ENCODE measurements around the gene IL1R2.

Gene IL1R2

GRCh38 chr2:102025583-102026267 lies 34.0 kb downstream of the IL1R2 start:
- Histone ChIP-seq H3K36me3 (no peaks in the 10 kb centered on the region), H3K4me3 (ENCODE audit: low read depth, low read length) (no peak overlapping the region), H3K27me3 (no peaks in the 10 kb centered on the region), H3K9me3 (no peaks in the 10 kb centered on the region), H3K4me1 (no peaks in the 10 kb centered on the region)
- no peak for TF ChIP-seq CTCF (IDR thresholded peaks at IDR 0.05; ENCODE audit: low read depth, low read length)
- DNase-seq: no peak

- Histone ChIP-seq H3K36me3 (no peaks in the 10 kb centered on the region), H3K9me3 (no peaks in the 10 kb centered on the region), H3K4me1 (no peaks in the 10 kb centered on the region), H3K27me3 (no peaks in the 10 kb centered on the region), H3K4me3 (ENCODE audit: low read depth, low read length) (no peak overlapping the region)
- TF ChIP-seq CTCF (IDR thresholded peaks at IDR 0.05; ENCODE audit: low read depth, low read length): no peak
- no peak for DNase-seq
Measured at GRCh38 chr2:102027036-102027980, 35.5 kb downstream of the IL1R2 start.

- Histone ChIP-seq H3K36me3 (no peaks in the 10 kb centered on the region), H3K4me3 (ENCODE audit: low read depth, low read length) (no peak overlapping the region), H3K4me1 (no peaks in the 10 kb centered on the region), H3K9me3 (no peaks in the 10 kb centered on the region), H3K27me3 (no peaks in the 10 kb centered on the region)
- no peak for TF ChIP-seq CTCF (IDR thresholded peaks at IDR 0.05; ENCODE audit: low read depth, low read length)
- no peak for DNase-seq
Measured at GRCh38 chr2:102028470-102028869, 36.7 kb downstream of the IL1R2 start.

GRCh38 chr2:102029405-102029804 lies 37.6 kb downstream of the IL1R2 start:
- no peak for TF ChIP-seq CTCF (IDR thresholded peaks at IDR 0.05; ENCODE audit: low read depth, low read length)
- Histone ChIP-seq H3K4me1 (no peaks in the 10 kb centered on the region), H3K36me3 (no peaks in the 10 kb centered on the region), H3K9me3 (no peaks in the 10 kb centered on the region), H3K27me3 (no peaks in the 10 kb centered on the region), H3K4me3 (ENCODE audit: low read depth, low read length) (no peak overlapping the region)
- no peak for DNase-seq

- Histone ChIP-seq H3K9me3 (no peaks in the 10 kb centered on the region), H3K4me1 (no peaks in the 10 kb centered on the region), H3K27me3 (no peaks in the 10 kb centered on the region), H3K36me3 (no peaks in the 10 kb centered on the region), H3K4me3 (ENCODE audit: low read depth, low read length) (no peak overlapping the region)
- DNase-seq: no peak
- TF ChIP-seq CTCF (IDR thresholded peaks at IDR 0.05; ENCODE audit: low read depth, low read length): no peak
Measured at GRCh38 chr2:102029952-102030351, 38.2 kb downstream of the IL1R2 start.

GRCh38 chr2:102030502-102030854 lies 38.7 kb downstream of the IL1R2 start:
- Histone ChIP-seq H3K27me3 (no peaks in the 10 kb centered on the region), H3K9me3 (no peaks in the 10 kb centered on the region), H3K36me3 (no peaks in the 10 kb centered on the region), H3K4me1 (no peaks in the 10 kb centered on the region), H3K4me3 (ENCODE audit: low read depth, low read length) (no peak overlapping the region)
- no peak for TF ChIP-seq CTCF (IDR thresholded peaks at IDR 0.05; ENCODE audit: low read depth, low read length)
- no peak for DNase-seq
